Liver (tissue), 3 donors: ENCODE results near the gene TUT4.

Experiments used
- CTCF ChIP-seq: fragments of 150-350 bp; IDR thresholded peaks from 2 replicates; pipeline ENCODE4 v1.5.1; 2017; ENCODE audit warnings: improper control_type of control experiment, low read depth, low read length; ENCODE audit not compliant: missing input control
- FOXA1 ChIP-seq: IDR thresholded peaks from 2 replicates; pipeline ENCODE4 v1.6.1; 2016; ENCODE audit warnings: antibody characterized with exemption
- GABPA ChIP-seq, 2 donors: IDR thresholded peaks in 1 of 2; conservative IDR thresholded peaks in 1 of 2; 2 replicates each; pipeline ENCODE4 v1.6.1; 2016; ENCODE audit warnings: antibody characterized with exemption in 2 of 2, mild to moderate bottlenecking in 1 of 2, moderate library complexity in 1 of 2
- HNF4G ChIP-seq: IDR thresholded peaks from 2 replicates; pipeline ENCODE4 v1.6.1; 2016; ENCODE audit warnings: antibody characterized with exemption
- JUND ChIP-seq, 2 donors: IDR thresholded peaks; 2 replicates each; pipeline ENCODE4 v1.6.1; 2016; ENCODE audit warnings: antibody characterized with exemption in 2 of 2
- MAX ChIP-seq: IDR thresholded peaks from 2 replicates; pipeline ENCODE4 v1.6.1; 2016; ENCODE audit warnings: antibody characterized with exemption
- RAD21 ChIP-seq, 2 donors: IDR thresholded peaks; 2 replicates each; pipeline ENCODE4 v1.6.1; 2016; ENCODE audit warnings: antibody characterized with exemption in 2 of 2, mild to moderate bottlenecking in 2 of 2
- REST ChIP-seq: IDR thresholded peaks from 2 replicates; pipeline ENCODE4 v1.6.1; 2016; ENCODE audit warnings: antibody characterized with exemption, mild to moderate bottlenecking
- YY1 ChIP-seq: IDR thresholded peaks from 2 replicates; pipeline ENCODE4 v1.6.1; 2016; ENCODE audit warnings: antibody characterized with exemption, mild to moderate bottlenecking
- donor health status: healthy.
- donor health status: healthy.

- TF ChIP-seq CTCF (no peak), REST (no peak), MAX (no peak), JUND (IDR thresholded peaks at IDR 0.05) (no peak), RAD21 (IDR thresholded peaks at IDR 0.05) (no peak), YY1 (no peak), HNF4G (no peak), FOXA1 (no peak), GABPA (IDR thresholded peaks at IDR 0.05 in 1 of 2, conservative IDR thresholded peaks at IDR 0.05 in 1 of 2) (no peak)
These were observed 153.3 kb downstream of the TUT4 start for GRCh38 chr1:52399629-52400028.
